PC-3 (cell line): ENCODE data around the gene MAGI2. TPM values are rescaled to one million over a fixed set of nuclear protein-coding genes. Genes with fewer than 3 reads are reported as not detected.

Experiments
- ATAC-seq: fragments of 200-7000 bp; cut with Tn5 transposase; 2 replicates; pipeline ENCODE4 v1.9.1; 2020; ENCODE audit warnings: mild to moderate bottlenecking, moderate library complexity
- BruUV-seq: library from RNA; stranded (reverse); fragments of 400-500 nt; replicated peaks from 2 replicates; lab custom pipeline; 2021; lab: Mats Ljungman, UMichigan
- CTCF ChIA-PET: fragments of 300-600 bp; sonication (Branson Sonifier 250); formaldehyde crosslinking; loops from one replicate; lab custom pipeline; 2022; ENCODE audit warnings: antibody characterized with exemption; lab: Charles Lee
- POLR2A ChIA-PET: fragments of 300-600 bp; sonication (Branson Sonifier 250); formaldehyde crosslinking; loops from one replicate; lab custom pipeline; 2022; ENCODE audit warnings: antibody characterized with exemption; ENCODE audit not compliant: unreplicated experiment; lab: Charles Lee
- DNase-seq: peaks from one replicate; pipeline ENCODE4 v3.0.0-alpha.2; 2015
- H2AFZ ChIP-seq: fragments of 300-600 bp; sonication (generic); 2 replicates; pipeline ENCODE4 v1.6.0; 2016; ENCODE audit warnings: antibody characterized with exemption, low read length
- H3F3A ChIP-seq: fragments of 300-600 bp; sonication (generic); one replicate; pipeline ENCODE4 v1.6.0; 2017; ENCODE audit warnings: antibody characterized with exemption, low read length, control low read depth, mild to moderate bottlenecking; ENCODE audit not compliant: unreplicated experiment
- H3K27ac ChIP-seq: fragments of 300-600 bp; sonication (generic); 2 replicates; pipeline ENCODE4 v1.5.1; 2016; ENCODE audit warnings: mild to moderate bottlenecking, low read length
- H3K27me3 ChIP-seq: fragments of 300-600 bp; sonication (generic); 2 replicates; pipeline ENCODE4 v1.6.1; 2016; ENCODE audit warnings: low read length, mixed read lengths
- H3K36me3 ChIP-seq: fragments of 300-600 bp; sonication (generic); 2 replicates; pipeline ENCODE4 v1.6.1; 2016; ENCODE audit warnings: low read depth, mixed run types, low read length, mixed read lengths
- H3K4me1 ChIP-seq: fragments of 300-600 bp; sonication (generic); 2 replicates; pipeline ENCODE4 v1.5.1; 2016; ENCODE audit warnings: low read length; ENCODE audit not compliant: insufficient read depth
- H3K4me2 ChIP-seq: fragments of 300-600 bp; sonication (generic); 2 replicates; pipeline ENCODE4 v1.6.0; 2016; ENCODE audit warnings: low read length
- H3K4me3 ChIP-seq: fragments of 300-600 bp; sonication (generic); 2 replicates; pipeline ENCODE4 v1.5.1; 2016; ENCODE audit warnings: mild to moderate bottlenecking, low read length, mixed read lengths
- H3K79me2 ChIP-seq: fragments of 300-600 bp; sonication (generic); 2 replicates; pipeline ENCODE4 v1.6.1; 2017; ENCODE audit warnings: low read length, mixed read lengths
- H3K9ac ChIP-seq: fragments of 300-600 bp; sonication (generic); 2 replicates; pipeline ENCODE4 v1.6.0; 2016; ENCODE audit warnings: mild to moderate bottlenecking, low read length
- H3K9me2 ChIP-seq: fragments of 300-600 bp; sonication (generic); replicated peaks from 2 replicates; pipeline ENCODE4 v1.6.1; 2016; ENCODE audit warnings: mixed run types, low read length, mixed read lengths
- H3K9me3 ChIP-seq: fragments of 300-600 bp; sonication (generic); 2 replicates; pipeline ENCODE4 v1.6.1; 2016; ENCODE audit warnings: low read length, mixed read lengths
- H4K20me1 ChIP-seq: fragments of 300-600 bp; sonication (generic); 2 replicates; pipeline ENCODE4 v1.6.1; 2016; ENCODE audit warnings: low read length, mixed read lengths
- EZH2 ChIP-seq: fragments of 300-600 bp; sonication (generic); IDR thresholded peaks from one replicate; pipeline ENCODE4 v1.6.1; 2017; ENCODE audit warnings: antibody characterized with exemption, mild to moderate bottlenecking, low read length; ENCODE audit not compliant: unreplicated experiment
- EZH2phosphoT487 ChIP-seq: fragments of 300-600 bp; sonication (generic); IDR thresholded peaks from 2 replicates; pipeline ENCODE4 v1.6.1; 2018; ENCODE audit warnings: mild to moderate bottlenecking, antibody characterized with exemption, low read length, borderline replicate concordance
- intact Hi-C: fragments of 100-400 bp; cut with micrococcal nuclease; formaldehyde crosslinking; loops from 2 replicates; pipeline ENCODE4 v1.9.0; 2023
- total RNA-seq: library from RNA; depleted of rRNA; stranded (reverse); fragments of >200 nt; gene quantifications from 2 replicates; pipeline ENCODE4 v1.2.3, GENCODE V29; 2014
- TF ChIP-seq, protein P1 (sequence below): fragments of 300-600 bp; sonication (generic); conservative IDR thresholded peaks from 2 replicates; pipeline ENCODE4 v1.5.1; 2017; ENCODE audit warnings: antibody characterized with exemption, low read depth, mild to moderate bottlenecking, low read length

The MAGI2 gene
- total RNA-seq, 1 experiment from 2014 or later = not detected

DNA sequence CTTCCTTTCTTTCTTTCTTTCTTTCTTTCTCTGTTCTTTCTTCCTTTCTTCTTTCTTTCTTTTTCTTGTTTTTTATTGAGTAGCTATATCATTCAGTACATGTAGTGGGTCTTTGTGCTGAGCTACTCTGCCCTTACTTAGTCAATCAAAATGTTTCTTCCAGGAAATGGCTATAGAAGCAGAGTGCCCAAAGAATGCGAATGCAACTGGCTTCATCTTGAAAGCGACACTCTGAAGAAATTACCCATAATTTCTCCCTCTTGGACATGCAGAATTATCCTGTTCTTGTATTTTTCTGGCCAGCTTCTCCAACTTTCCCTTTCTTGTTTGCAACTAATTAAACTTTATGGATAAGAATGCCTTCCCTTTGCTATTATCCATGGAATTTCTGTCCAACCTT, 441.5 kb downstream of the MAGI2 start:
- Histone ChIP-seq H3K4me3 (no peak overlapping the region), H3K79me2 (no peaks in the 10 kb centered on the region), H3K27me3 (no peaks in the 10 kb centered on the region), H3K4me1 (no peaks in the 10 kb centered on the region), H3K4me2 (no peak overlapping the region), H3K9me3 (no peaks in the 10 kb centered on the region), H3F3A (no peaks in the 10 kb centered on the region), H3K27ac (no peak overlapping the region), H3K36me3 (no peaks in the 10 kb centered on the region), H2AFZ (no peak overlapping the region), H3K9me2 (no peaks in the 10 kb centered on the region), H3K9ac (no peak overlapping the region), H4K20me1 (no peaks in the 10 kb centered on the region)
- DNase-seq (no peak), ATAC-seq (no peak)
- TF ChIP-seq EZH2phosphoT487 = no peak
- TF ChIP-seq, protein P1, sequence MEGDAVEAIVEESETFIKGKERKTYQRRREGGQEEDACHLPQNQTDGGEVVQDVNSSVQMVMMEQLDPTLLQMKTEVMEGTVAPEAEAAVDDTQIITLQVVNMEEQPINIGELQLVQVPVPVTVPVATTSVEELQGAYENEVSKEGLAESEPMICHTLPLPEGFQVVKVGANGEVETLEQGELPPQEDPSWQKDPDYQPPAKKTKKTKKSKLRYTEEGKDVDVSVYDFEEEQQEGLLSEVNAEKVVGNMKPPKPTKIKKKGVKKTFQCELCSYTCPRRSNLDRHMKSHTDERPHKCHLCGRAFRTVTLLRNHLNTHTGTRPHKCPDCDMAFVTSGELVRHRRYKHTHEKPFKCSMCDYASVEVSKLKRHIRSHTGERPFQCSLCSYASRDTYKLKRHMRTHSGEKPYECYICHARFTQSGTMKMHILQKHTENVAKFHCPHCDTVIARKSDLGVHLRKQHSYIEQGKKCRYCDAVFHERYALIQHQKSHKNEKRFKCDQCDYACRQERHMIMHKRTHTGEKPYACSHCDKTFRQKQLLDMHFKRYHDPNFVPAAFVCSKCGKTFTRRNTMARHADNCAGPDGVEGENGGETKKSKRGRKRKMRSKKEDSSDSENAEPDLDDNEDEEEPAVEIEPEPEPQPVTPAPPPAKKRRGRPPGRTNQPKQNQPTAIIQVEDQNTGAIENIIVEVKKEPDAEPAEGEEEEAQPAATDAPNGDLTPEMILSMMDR = no peak
- TF ChIP-seq EZH2 = no peak
- BruUV-seq = no TSS peak
- ChIA-PET CTCF (no interaction called here), POLR2A (no interaction called here)
- intact Hi-C loops = no loop called here

DNA sequence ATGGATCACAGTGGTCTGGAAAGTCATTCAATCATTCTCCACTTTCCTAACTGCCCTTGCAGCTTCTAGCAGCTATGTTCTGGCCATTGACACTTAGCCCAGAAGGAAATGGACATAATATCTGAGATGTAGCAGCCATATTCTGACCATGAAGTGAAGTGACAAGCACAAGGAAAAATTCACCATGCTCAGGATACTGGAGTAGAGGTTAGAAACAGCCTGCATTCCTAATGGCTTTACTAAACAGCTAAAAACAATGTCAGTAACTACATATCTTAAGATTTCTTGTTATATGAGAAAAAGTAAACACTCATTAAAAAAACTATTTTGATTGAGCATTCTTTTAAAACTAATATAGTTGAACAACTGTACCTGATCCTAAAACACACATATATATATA, 443.8 kb downstream of the MAGI2 start:
- Histone ChIP-seq H3K27me3 (no peaks in the 10 kb centered on the region), H3K9ac (no peak overlapping the region), H3K4me2 (no peak overlapping the region), H3K9me2 (no peaks in the 10 kb centered on the region), H3K9me3 (no peaks in the 10 kb centered on the region), H3K36me3 (no peaks in the 10 kb centered on the region), H3F3A (no peaks in the 10 kb centered on the region), H4K20me1 (no peaks in the 10 kb centered on the region), H2AFZ (no peak overlapping the region), H3K79me2 (no peaks in the 10 kb centered on the region), H3K27ac (no peak overlapping the region), H3K4me1 (no peaks in the 10 kb centered on the region), H3K4me3 (no peak overlapping the region)
- CTCF ChIA-PET = no interaction called here
- POLR2A ChIA-PET = no interaction called here
- no TSS peak for BruUV-seq
- peak; percentile 55; the same call in 1 of the 2 replicates for ATAC-seq
- intact Hi-C loops = loop anchor here (5.0 kb wide), 1 partner anchor 47 kb away; no protein-coding TSS in a partner anchor
- TF ChIP-seq EZH2phosphoT487 (no peak), EZH2 (no peak)
- TF ChIP-seq, protein P1 = no peak
- DNase-seq = no peak

DNA sequence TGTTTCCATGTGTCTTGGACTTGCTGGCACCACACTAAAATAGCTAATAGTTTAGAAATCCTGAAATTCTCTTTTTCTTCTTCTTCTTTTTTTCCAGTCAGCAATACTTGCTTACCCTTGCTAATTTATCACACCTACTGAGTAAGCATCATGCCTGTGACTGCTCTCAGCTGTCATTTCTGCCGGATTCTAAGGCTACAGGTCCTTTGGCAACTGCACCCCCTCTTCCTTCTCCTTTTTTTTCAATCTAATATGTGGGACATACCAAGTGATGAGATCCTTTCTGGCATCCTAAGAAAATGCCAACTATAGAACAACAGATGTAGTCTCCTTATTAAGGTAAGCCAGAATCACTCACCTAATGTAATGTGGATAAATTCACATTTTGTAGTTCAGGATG, 444.7 kb downstream of the MAGI2 start:
- no peak overlapping the region for H3K27ac ChIP-seq
- TF ChIP-seq, protein P1 = no peak
- TF ChIP-seq EZH2phosphoT487 (no peak), EZH2 (no peak)
- H3K4me2 ChIP-seq = no peak overlapping the region
- no peaks in the 10 kb centered on the region for H3K36me3 ChIP-seq
- no peaks in the 10 kb centered on the region for H3K79me2 ChIP-seq
- ChIA-PET POLR2A (no interaction called here), CTCF (no interaction called here)
- ATAC-seq (no peak), DNase-seq (no peak)
- BruUV-seq = no TSS peak
- no peaks in the 10 kb centered on the region for H3K9me2 ChIP-seq
- intact Hi-C loops = loop anchor here (5.0 kb wide), 1 partner anchor 46 kb away; no protein-coding TSS in a partner anchor
- no peaks in the 10 kb centered on the region for H3K27me3 ChIP-seq
- no peaks in the 10 kb centered on the region for H4K20me1 ChIP-seq
- H2AFZ ChIP-seq = no peak overlapping the region
- H3K9me3 ChIP-seq = no peaks in the 10 kb centered on the region
- no peak overlapping the region for H3K4me3 ChIP-seq
- no peak overlapping the region for H3K9ac ChIP-seq
- no peaks in the 10 kb centered on the region for H3F3A ChIP-seq
- no peaks in the 10 kb centered on the region for H3K4me1 ChIP-seq
